ENCODE measurements around the gene SV2B. TPM values are rescaled to one million over a fixed set of nuclear protein-coding genes. Genes with fewer than 3 reads are reported as not detected.
A peak's percentile ranks its signal among the peaks of the same experiment; 100 is the strongest.

Gene SV2B
- total RNA-seq, 1 donor from 2014 or later = not detected

DNA sequence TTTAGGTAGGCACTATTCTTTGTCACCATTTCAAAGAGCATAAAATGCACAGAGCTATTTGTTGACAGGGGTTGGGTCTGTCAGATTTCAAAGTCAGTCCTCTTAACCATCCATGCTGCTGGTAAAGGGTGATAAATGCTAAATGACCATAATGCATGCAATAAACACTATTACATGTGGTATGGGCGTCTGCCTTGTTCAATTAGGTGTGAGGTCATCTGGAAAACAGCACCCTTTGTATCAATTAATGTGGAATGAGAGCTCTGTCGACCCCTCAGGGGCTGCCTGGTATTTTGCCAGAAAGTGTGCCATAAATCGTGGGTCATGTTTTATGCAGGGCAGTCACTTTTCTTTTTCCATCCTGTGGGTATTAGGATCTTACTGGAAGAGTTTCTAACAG lies 235.6 kb downstream of the SV2B start:
- H4K20me1 ChIP-seq (ENCODE audit: insufficient read depth, low read length) = no peaks in the 10 kb centered on the region
- peaks cover 1% of the 10 kb centered on the region for H3K9me3 Mint-ChIP-seq (ENCODE audit: unreplicated experiment)
- H3K4me3 ChIP-seq (ENCODE audit: insufficient read depth, low read depth, low read length) = no peak overlapping the region
- TF ChIP-seq EZH2 (IDR thresholded peaks at IDR 0.05; ENCODE audit: insufficient read depth, low read length) = no peak
- TF ChIP-seq, protein P1, sequence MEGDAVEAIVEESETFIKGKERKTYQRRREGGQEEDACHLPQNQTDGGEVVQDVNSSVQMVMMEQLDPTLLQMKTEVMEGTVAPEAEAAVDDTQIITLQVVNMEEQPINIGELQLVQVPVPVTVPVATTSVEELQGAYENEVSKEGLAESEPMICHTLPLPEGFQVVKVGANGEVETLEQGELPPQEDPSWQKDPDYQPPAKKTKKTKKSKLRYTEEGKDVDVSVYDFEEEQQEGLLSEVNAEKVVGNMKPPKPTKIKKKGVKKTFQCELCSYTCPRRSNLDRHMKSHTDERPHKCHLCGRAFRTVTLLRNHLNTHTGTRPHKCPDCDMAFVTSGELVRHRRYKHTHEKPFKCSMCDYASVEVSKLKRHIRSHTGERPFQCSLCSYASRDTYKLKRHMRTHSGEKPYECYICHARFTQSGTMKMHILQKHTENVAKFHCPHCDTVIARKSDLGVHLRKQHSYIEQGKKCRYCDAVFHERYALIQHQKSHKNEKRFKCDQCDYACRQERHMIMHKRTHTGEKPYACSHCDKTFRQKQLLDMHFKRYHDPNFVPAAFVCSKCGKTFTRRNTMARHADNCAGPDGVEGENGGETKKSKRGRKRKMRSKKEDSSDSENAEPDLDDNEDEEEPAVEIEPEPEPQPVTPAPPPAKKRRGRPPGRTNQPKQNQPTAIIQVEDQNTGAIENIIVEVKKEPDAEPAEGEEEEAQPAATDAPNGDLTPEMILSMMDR (IDR thresholded peaks at IDR 0.05; ENCODE audit: insufficient read depth, low read depth, low read length) = no peak
- H3K9me3 ChIP-seq (ENCODE audit: insufficient read depth, low read depth, low read length) = no peaks in the 10 kb centered on the region
- no peaks in the 10 kb centered on the region for H3K4me1 ChIP-seq (ENCODE audit: insufficient read depth, low read length)
- H3K27ac ChIP-seq (ENCODE audit: low read depth, low read length) = no peak overlapping the region
- no peak overlapping the region for H3K4me2 ChIP-seq (ENCODE audit: low read length)
- no peak overlapping the region for H3K27ac Mint-ChIP-seq (ENCODE audit: unreplicated experiment)
- H3K27me3 ChIP-seq (ENCODE audit: insufficient read depth, low read length) = no peaks in the 10 kb centered on the region
- H2AFZ ChIP-seq (ENCODE audit: low read depth, low read length) = no peak overlapping the region
- no peaks in the 10 kb centered on the region for H3K36me3 ChIP-seq (ENCODE audit: insufficient read depth, low read length)
- DNase-seq (ENCODE audit: low read depth) = no peak
- no peak overlapping the region for H3K9ac ChIP-seq (ENCODE audit: low read length)
- H3K27me3 Mint-ChIP-seq (ENCODE audit: low read depth, unreplicated experiment) = peaks cover 2% of the 10 kb centered on the region
- H3K4me1 Mint-ChIP-seq (ENCODE audit: low read depth, unreplicated experiment) = no peaks in the 10 kb centered on the region
- H3K79me2 ChIP-seq (ENCODE audit: insufficient read depth, low read length) = no peaks in the 10 kb centered on the region
- no peak for FAIRE-seq
- no peaks in the 10 kb centered on the region for H3K36me3 Mint-ChIP-seq (ENCODE audit: low read depth, unreplicated experiment)
- H3K4me3 Mint-ChIP-seq (ENCODE audit: unreplicated experiment) = no peak overlapping the region

DNA sequence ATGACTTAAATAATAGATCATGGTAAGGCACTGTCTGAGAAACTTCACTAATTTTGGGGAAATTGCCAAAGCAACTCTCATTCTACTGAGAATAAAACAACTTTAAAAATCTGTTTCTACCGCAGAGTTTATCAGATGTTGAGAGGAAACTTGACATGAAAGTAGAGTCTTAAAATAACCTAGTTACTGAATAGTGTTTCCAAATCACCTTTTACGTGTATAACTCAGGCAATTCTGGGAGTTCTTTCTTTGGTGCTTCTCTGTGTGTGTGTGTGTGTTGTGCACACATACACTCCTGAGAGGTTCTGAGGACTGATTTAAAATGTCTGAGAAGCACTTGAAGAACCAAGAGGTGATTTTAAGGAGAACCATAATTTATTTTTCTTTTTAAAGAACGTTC lies 236.6 kb downstream of the SV2B start:
- H3K9ac ChIP-seq (ENCODE audit: low read length) = no peak overlapping the region
- DNase-seq (ENCODE audit: low read depth) = no peak
- H3K36me3 ChIP-seq (ENCODE audit: insufficient read depth, low read length) = no peaks in the 10 kb centered on the region
- no peak overlapping the region for H3K4me2 ChIP-seq (ENCODE audit: low read length)
- no peak overlapping the region for H2AFZ ChIP-seq (ENCODE audit: low read depth, low read length)
- TF ChIP-seq, protein P1 (IDR thresholded peaks at IDR 0.05; ENCODE audit: insufficient read depth, low read depth, low read length) = no peak
- TF ChIP-seq EZH2 (IDR thresholded peaks at IDR 0.05; ENCODE audit: insufficient read depth, low read length) = no peak
- no peaks in the 10 kb centered on the region for H3K9me3 ChIP-seq (ENCODE audit: insufficient read depth, low read depth, low read length)
- no peak overlapping the region for H3K27ac ChIP-seq (ENCODE audit: low read depth, low read length)
- no peak overlapping the region for H3K4me3 ChIP-seq (ENCODE audit: insufficient read depth, low read depth, low read length)
- Mint-ChIP-seq H3K27me3 (ENCODE audit: low read depth, unreplicated experiment) (peaks cover 4% of the 10 kb centered on the region), H3K36me3 (ENCODE audit: low read depth, unreplicated experiment) (no peaks in the 10 kb centered on the region), H3K27ac (ENCODE audit: unreplicated experiment) (no peak overlapping the region), H3K4me1 (ENCODE audit: low read depth, unreplicated experiment) (no peaks in the 10 kb centered on the region), H3K4me3 (ENCODE audit: unreplicated experiment) (no peak overlapping the region), H3K9me3 (ENCODE audit: unreplicated experiment) (peaks cover 1% of the 10 kb centered on the region)
- H3K4me1 ChIP-seq (ENCODE audit: insufficient read depth, low read length) = no peaks in the 10 kb centered on the region
- H3K79me2 ChIP-seq (ENCODE audit: insufficient read depth, low read length) = no peaks in the 10 kb centered on the region
- no peak for FAIRE-seq
- no peaks in the 10 kb centered on the region for H4K20me1 ChIP-seq (ENCODE audit: insufficient read depth, low read length)
- H3K27me3 ChIP-seq (ENCODE audit: insufficient read depth, low read length) = no peaks in the 10 kb centered on the region

DNA sequence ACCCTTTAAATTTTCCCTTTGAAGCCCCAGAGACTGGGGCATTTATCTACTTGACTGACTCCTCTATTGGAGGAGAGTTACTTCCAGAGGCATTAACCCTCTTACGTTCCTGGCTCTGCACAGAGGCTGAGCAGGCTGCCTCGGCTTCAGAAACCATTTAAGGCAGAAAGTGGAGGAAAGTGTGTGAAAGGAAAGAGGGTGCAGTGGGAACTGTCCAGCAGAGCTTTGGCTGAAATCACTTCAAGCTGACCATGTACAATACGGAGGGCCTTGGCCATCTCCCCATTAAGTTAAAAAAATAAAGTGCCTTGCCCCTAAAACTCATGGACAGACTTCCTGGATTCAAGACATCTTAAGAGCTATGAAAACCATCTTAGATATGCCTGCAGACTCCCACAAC lies 238.7 kb downstream of the SV2B start:
- no peaks in the 10 kb centered on the region for H4K20me1 ChIP-seq (ENCODE audit: insufficient read depth, low read length)
- DNase-seq (ENCODE audit: low read depth) (peak; percentile 32), FAIRE-seq (no peak)
- H3K9me3 ChIP-seq (ENCODE audit: insufficient read depth, low read depth, low read length) = no peaks in the 10 kb centered on the region
- no peaks in the 10 kb centered on the region for H3K36me3 ChIP-seq (ENCODE audit: insufficient read depth, low read length)
- no peak overlapping the region for H3K4me3 ChIP-seq (ENCODE audit: insufficient read depth, low read depth, low read length)
- Mint-ChIP-seq H3K4me1 (ENCODE audit: low read depth, unreplicated experiment) (no peaks in the 10 kb centered on the region), H3K27me3 (ENCODE audit: low read depth, unreplicated experiment) (peaks cover 7% of the 10 kb centered on the region), H3K4me3 (ENCODE audit: unreplicated experiment) (no peak overlapping the region), H3K36me3 (ENCODE audit: low read depth, unreplicated experiment) (no peaks in the 10 kb centered on the region), H3K27ac (ENCODE audit: unreplicated experiment) (no peak overlapping the region), H3K9me3 (ENCODE audit: unreplicated experiment) (peaks cover 1% of the 10 kb centered on the region)
- H3K4me2 ChIP-seq (ENCODE audit: low read length) = no peak overlapping the region
- peaks cover 3% of the 10 kb centered on the region for H3K27me3 ChIP-seq (ENCODE audit: insufficient read depth, low read length)
- no peaks in the 10 kb centered on the region for H3K79me2 ChIP-seq (ENCODE audit: insufficient read depth, low read length)
- no peak overlapping the region for H3K9ac ChIP-seq (ENCODE audit: low read length)
- no peak for TF ChIP-seq EZH2 (IDR thresholded peaks at IDR 0.05; ENCODE audit: insufficient read depth, low read length)
- TF ChIP-seq, protein P1 (IDR thresholded peaks at IDR 0.05; ENCODE audit: insufficient read depth, low read depth, low read length) = no peak
- no peak overlapping the region for H2AFZ ChIP-seq (ENCODE audit: low read depth, low read length)
- H3K4me1 ChIP-seq (ENCODE audit: insufficient read depth, low read length) = no peaks in the 10 kb centered on the region
- H3K27ac ChIP-seq (ENCODE audit: low read depth, low read length) = no peak overlapping the region

Measured in astrocyte (in vitro differentiated cells and primary cell).